ENCODE measurements around the gene ZNF280D. TPM values are rescaled to one million over a fixed set of nuclear protein-coding genes. Genes with fewer than 3 reads are reported as not detected.

Gene ZNF280D
- total RNA-seq, 2 experiments from 2014 or later = 17.5 to 21.0 TPM

GRCh38 chr15:56741541-56741940 lies 8.2 kb upstream of the ZNF280D start:
- Mint-ChIP-seq H3K36me3 (ENCODE audit: low read depth) (no peaks in the 10 kb centered on the region), H3K4me3 (no peak overlapping the region), H3K4me1 (ENCODE audit: low read depth) (no peaks in the 10 kb centered on the region), H3K27ac (no peak overlapping the region), H3K27me3 (ENCODE audit: low read depth) (peaks cover 7% of the 10 kb centered on the region), H3K9me3 (ENCODE audit: insufficient read depth) (no peaks in the 10 kb centered on the region)
- ChIA-PET POLR2A (no interaction called here), CTCF (interaction anchor here (0.9 to 1.7 kb wide), 3 partner anchors 21 to 195 kb away, joined by 3 to 5 read pairs (median 3); no protein-coding TSS in a partner anchor)
- no peak for DNase-seq
- no peak for ATAC-seq

DNA sequence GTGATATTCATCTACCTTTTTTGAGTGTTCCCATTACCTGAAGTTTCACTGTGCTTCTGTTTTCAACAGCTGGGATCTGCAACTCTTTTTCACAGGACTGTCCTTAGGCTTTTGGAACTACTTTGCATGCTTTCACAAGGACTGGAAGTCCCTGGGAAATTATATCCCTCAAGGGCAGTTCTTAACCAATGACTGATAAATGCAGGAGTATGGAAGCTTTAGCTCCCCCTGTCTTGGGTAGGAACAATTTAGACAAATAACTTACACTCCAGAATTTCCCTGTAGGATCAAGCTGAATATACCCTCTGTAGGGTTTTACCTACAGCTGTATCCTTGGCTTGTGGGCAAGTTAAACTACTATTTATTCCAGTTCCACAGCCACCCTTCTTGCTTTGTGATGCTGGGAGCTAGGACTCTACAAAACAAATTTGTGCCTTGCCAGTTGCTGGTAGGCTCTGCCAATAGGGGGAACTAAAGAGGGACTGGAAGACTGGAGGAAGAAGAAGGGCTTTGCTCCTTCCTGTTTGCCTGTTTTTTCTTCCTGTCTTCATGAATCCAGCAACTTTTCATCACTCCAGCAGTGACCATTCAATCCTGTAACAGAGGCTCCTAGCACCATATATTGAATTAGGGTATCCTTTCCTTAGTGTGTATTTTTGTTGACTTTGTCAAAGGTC lies 6.8 kb upstream of the ZNF280D start:
- CTCF ChIA-PET = interaction anchor here (0.7 to 1.7 kb wide), 7 partner anchors 11 to 193 kb away, joined by 3 to 5 read pairs (median 3); no protein-coding TSS in a partner anchor
- H3K27ac Mint-ChIP-seq = no peak overlapping the region

DNA sequence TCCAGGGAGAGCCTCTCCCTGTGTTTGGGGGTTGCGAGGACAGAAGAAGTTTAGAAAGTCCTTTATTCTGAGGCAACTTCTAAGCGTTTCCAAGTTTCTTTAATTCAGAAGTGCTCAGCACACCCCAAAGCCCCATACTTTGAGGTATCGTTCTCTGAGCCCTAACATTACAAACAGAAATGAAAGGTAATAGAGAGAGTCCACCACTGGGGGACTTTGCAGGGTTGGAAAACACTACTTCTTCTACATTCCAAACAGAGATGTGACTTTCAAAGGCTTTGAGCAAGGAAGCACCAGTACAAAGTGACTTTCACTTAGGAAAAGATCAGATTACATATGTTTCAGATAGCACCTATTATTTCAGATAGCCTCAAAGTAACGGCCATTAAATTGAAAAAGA lies 6.2 kb upstream of the ZNF280D start:
- ChIA-PET POLR2A (no interaction called here), CTCF (interaction anchor here (0.7 to 1.6 kb wide), 5 partner anchors 10 to 79 kb away, joined by 3 to 4 read pairs (median 3); no protein-coding TSS in a partner anchor)
- no peaks in the 10 kb centered on the region for H3K36me3 Mint-ChIP-seq (ENCODE audit: low read depth)
- H3K4me1 Mint-ChIP-seq (ENCODE audit: low read depth) = no peaks in the 10 kb centered on the region
- DNase-seq (no peak), ATAC-seq (no peak)
- H3K27ac Mint-ChIP-seq = no peak overlapping the region
- H3K27me3 Mint-ChIP-seq (ENCODE audit: low read depth) = peaks cover 13% of the 10 kb centered on the region
- H3K9me3 Mint-ChIP-seq (ENCODE audit: insufficient read depth) = no peaks in the 10 kb centered on the region
- no peak overlapping the region for H3K4me3 Mint-ChIP-seq

More for the DNA sequence above, 6.8 kb upstream of the ZNF280D start:
- peaks cover 13% of the 10 kb centered on the region for H3K27me3 Mint-ChIP-seq (ENCODE audit: low read depth)
- no peak for ATAC-seq
- DNase-seq = no peak
- H3K4me1 Mint-ChIP-seq (ENCODE audit: low read depth) = no peaks in the 10 kb centered on the region
- POLR2A ChIA-PET = no interaction called here
- no peak overlapping the region for H3K4me3 Mint-ChIP-seq
- no peaks in the 10 kb centered on the region for H3K9me3 Mint-ChIP-seq (ENCODE audit: insufficient read depth)
- no peaks in the 10 kb centered on the region for H3K36me3 Mint-ChIP-seq (ENCODE audit: low read depth)

- CTCF ChIA-PET = interaction anchor here (1.3 to 1.4 kb wide), 2 partner anchors 101 to 247 kb away, joined by 3 to 4 read pairs; no protein-coding TSS in a partner anchor
- no peak for ATAC-seq
- H3K9me3 Mint-ChIP-seq (ENCODE audit: insufficient read depth) = no peaks in the 10 kb centered on the region
- H3K27me3 Mint-ChIP-seq (ENCODE audit: low read depth) = peaks cover 10% of the 10 kb centered on the region
- no peak overlapping the region for H3K4me3 Mint-ChIP-seq
- DNase-seq = no peak
- no peaks in the 10 kb centered on the region for H3K36me3 Mint-ChIP-seq (ENCODE audit: low read depth)
- POLR2A ChIA-PET = no interaction called here
- no peaks in the 10 kb centered on the region for H3K4me1 Mint-ChIP-seq (ENCODE audit: low read depth)
- H3K27ac Mint-ChIP-seq = no peak overlapping the region
These were observed 4.5 kb upstream of the ZNF280D start for GRCh38 chr15:56737791-56738190.

DNA sequence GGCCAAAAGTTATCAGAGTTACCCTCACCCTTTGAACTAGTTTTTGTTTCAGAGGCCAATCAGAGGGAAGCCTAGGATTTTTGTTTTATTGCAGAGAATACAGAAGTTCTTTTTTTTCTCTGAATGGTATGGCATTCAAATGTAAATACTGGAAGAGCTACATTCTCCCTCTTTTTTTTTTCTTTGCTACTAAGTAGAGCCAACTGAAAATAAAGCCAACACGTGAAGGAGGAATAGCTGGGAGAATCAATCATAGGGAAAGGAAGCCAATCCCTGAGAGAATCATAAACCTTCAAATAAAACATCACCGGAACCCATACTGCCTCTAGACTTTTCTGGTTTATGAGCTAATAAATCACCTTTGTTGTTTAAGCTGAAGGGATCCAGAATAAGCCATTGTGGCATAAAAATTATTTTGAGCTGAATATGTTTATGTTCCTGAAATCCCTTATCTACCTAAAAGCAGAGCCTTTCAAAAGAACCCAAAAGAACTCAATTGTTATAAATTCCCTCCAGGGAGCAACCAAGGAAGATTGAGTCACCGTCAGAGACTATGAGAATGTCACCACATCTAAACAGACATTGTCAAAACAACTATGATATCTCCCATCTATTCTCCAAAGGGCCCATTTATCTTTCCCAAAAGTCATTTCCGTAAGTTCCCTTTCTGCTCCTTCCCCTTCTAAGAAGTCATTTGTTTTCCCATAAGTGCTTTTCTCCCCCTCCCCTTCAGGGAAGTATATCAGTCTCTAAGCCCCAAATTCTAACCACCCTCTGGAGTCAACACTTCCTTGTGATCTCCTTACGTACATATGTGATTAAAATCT lies 3.8 kb upstream of the ZNF280D start:
- ChIA-PET CTCF (interaction anchor here (1.1 to 1.3 kb wide), 2 partner anchors 51 to 246 kb away, joined by 3 to 4 read pairs; no protein-coding TSS in a partner anchor), POLR2A (no interaction called here)
- peaks cover 3% of the 10 kb centered on the region for H3K4me1 Mint-ChIP-seq (ENCODE audit: low read depth)
- H3K27ac Mint-ChIP-seq = no peak overlapping the region
- peaks cover 6% of the 10 kb centered on the region for H3K27me3 Mint-ChIP-seq (ENCODE audit: low read depth)
- no peak overlapping the region for H3K4me3 Mint-ChIP-seq
- H3K36me3 Mint-ChIP-seq (ENCODE audit: low read depth) = no peaks in the 10 kb centered on the region
- H3K9me3 Mint-ChIP-seq (ENCODE audit: insufficient read depth) = no peaks in the 10 kb centered on the region
- no peak for ATAC-seq
- no peak for DNase-seq

- Mint-ChIP-seq H3K36me3 (ENCODE audit: low read depth) (no peaks in the 10 kb centered on the region), H3K27me3 (ENCODE audit: low read depth) (peaks cover 6% of the 10 kb centered on the region), H3K9me3 (ENCODE audit: insufficient read depth) (no peaks in the 10 kb centered on the region), H3K4me3 (no peak overlapping the region), H3K4me1 (ENCODE audit: low read depth) (peaks cover 10% of the 10 kb centered on the region), H3K27ac (no peak overlapping the region)
- no peak for DNase-seq
- ATAC-seq = no peak
- POLR2A ChIA-PET = interaction anchor here (0.6 kb wide), 1 partner anchor 410 kb away, joined by 3 read pairs; no protein-coding TSS in a partner anchor
- CTCF ChIA-PET = interaction anchor here (1.1 kb wide), 1 partner anchor 50 kb away, joined by 3 read pairs; no protein-coding TSS in a partner anchor
These were observed 3.0 kb upstream of the ZNF280D start for GRCh38 chr15:56736308-56736707.

- no peak for DNase-seq
- Mint-ChIP-seq H3K27ac (no peak overlapping the region), H3K27me3 (ENCODE audit: low read depth) (peaks cover 6% of the 10 kb centered on the region), H3K4me3 (no peak overlapping the region), H3K9me3 (ENCODE audit: insufficient read depth) (no peaks in the 10 kb centered on the region), H3K4me1 (ENCODE audit: low read depth) (peaks cover 15% of the 10 kb centered on the region), H3K36me3 (ENCODE audit: low read depth) (peaks cover 5% of the 10 kb centered on the region)
- no peak for ATAC-seq
- ChIA-PET POLR2A (no interaction called here), CTCF (no interaction called here)
These were observed 2.3 kb upstream of the ZNF280D start for GRCh38 chr15:56735589-56735988.

DNA sequence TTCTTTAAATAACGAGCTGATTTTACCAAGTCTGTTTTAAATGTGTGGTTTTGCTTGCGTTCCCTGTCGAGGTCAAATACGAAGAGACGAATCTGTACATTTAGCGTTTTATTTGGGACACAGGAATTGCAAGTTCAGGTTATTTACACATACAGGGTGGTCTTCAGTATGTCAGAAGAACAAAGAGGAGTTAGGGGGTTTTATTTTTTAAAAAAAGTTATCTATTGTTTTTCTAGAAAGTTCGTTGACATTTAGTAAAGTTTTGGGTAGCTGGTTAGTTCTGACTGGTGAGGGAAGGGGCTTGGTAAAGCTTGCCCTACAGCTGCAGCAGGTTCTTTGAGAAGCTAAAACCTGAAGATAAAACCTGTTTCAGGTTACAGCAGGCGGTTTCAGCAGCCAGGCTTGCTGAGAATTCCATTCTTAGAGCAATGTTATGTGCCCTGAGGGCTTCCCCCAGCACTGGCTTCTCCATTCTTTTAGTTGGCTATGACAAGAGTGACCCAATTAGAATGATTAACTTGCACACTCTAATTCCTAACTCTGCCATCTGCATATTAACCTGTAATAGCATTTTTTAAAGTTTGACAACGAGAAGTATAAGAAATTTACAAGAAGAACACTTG lies 815 bp upstream of the ZNF280D start:
- Mint-ChIP-seq H3K9me3 (ENCODE audit: insufficient read depth) (no peaks in the 10 kb centered on the region), H3K4me1 (ENCODE audit: low read depth) (peaks cover 21% of the 10 kb centered on the region), H3K36me3 (ENCODE audit: low read depth) (peaks cover 10% of the 10 kb centered on the region), H3K27me3 (ENCODE audit: low read depth) (peaks cover 6% of the 10 kb centered on the region), H3K4me3 (peak overlapping the region; percentile 42), H3K27ac (peak overlapping the region; percentile 60)
- CTCF ChIA-PET = interaction anchor here (1.1 kb wide), 1 partner anchor 10 kb away, joined by 3 read pairs; no protein-coding TSS in a partner anchor
- DNase-seq (no peak), ATAC-seq (no peak)
- POLR2A ChIA-PET = interaction anchor here (0.6 to 1.3 kb wide), 4 partner anchors 10 to 186 kb away, joined by 3 to 6 read pairs (median 4); partner anchors contain the start of gene TCF12

GRCh38 chr15:56732886-56733135 lies 498 bp downstream of the ZNF280D start:
- H3K27me3 Mint-ChIP-seq (ENCODE audit: low read depth) = peaks cover 6% of the 10 kb centered on the region
- DNase-seq = no peak
- peak overlapping the region; percentile 93 for H3K27ac Mint-ChIP-seq
- no peaks in the 10 kb centered on the region for H3K9me3 Mint-ChIP-seq (ENCODE audit: insufficient read depth)
- peaks cover 21% of the 10 kb centered on the region for H3K4me1 Mint-ChIP-seq (ENCODE audit: low read depth)
- peak overlapping the region; percentile 94 for H3K4me3 Mint-ChIP-seq
- ATAC-seq = no peak
- CTCF ChIA-PET = no interaction called here
- peaks cover 17% of the 10 kb centered on the region for H3K36me3 Mint-ChIP-seq (ENCODE audit: low read depth)
- POLR2A ChIA-PET = no interaction called here

DNA sequence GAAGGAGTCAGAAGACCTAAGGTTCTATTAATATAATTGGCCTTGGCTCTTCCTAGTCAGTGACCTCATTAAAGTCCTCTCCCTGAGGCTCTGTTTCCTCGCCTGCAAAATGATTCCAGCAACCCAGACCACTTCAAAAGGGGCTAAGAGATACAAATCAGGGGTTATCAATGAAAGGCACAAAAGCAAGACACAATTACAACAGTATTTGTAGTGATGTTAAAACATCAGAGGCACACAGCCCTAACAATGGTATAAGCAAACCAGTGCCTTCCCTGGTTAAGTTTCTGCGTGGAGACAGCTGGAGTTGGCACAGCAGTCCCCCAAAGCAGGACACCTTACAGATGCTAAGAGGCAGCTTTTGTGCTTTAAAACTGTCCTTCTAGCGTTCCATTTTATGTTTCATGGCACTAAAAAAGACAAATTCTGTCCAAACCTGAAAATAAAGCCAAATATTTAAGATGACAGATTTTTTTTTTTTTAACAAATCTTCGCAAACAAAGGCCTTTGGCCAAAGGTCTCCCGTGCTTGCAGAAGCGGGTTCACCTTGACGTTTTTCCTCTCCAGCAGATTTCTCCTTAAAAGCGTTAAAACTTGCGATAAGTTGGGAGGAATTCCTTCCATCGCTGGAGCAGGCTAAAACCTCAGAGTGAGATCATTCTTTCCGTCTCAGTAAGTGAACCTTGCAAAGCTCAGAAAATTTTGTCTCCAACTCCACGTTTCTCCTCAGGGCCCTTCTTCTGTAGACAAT lies 999 bp downstream of the ZNF280D start:
- peak overlapping the region; percentile 94 for H3K4me3 Mint-ChIP-seq
- ATAC-seq (no peak), DNase-seq (no peak)
- H3K4me1 Mint-ChIP-seq (ENCODE audit: low read depth) = peaks cover 21% of the 10 kb centered on the region
- peaks cover 6% of the 10 kb centered on the region for H3K27me3 Mint-ChIP-seq (ENCODE audit: low read depth)
- peak overlapping the region; percentile 93 for H3K27ac Mint-ChIP-seq
- CTCF ChIA-PET = no interaction called here
- peaks cover 21% of the 10 kb centered on the region for H3K36me3 Mint-ChIP-seq (ENCODE audit: low read depth)
- H3K9me3 Mint-ChIP-seq (ENCODE audit: insufficient read depth) = no peaks in the 10 kb centered on the region
- POLR2A ChIA-PET = interaction anchor here (0.7 kb wide), 1 partner anchor 515 kb away, joined by 4 read pairs; no protein-coding TSS in a partner anchor

DNA sequence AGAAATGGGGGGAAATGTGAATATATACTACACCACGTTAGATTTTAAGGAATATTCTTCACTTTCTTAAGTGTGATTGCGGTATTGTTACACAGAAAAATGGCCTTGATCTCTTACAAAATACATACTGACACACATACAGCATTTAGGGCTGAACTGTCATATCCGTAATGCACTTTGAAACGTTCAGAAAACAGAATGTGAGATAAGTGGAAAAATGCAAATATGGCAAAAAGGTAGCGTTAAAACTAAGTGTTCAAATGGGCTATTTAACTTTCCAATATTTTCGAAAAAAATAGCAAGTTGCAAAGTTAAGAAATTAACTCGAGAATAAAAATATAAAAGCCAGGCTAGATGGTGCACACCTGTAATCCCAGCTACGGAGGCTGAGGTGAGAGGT lies 1.8 kb downstream of the ZNF280D start:
- Mint-ChIP-seq H3K27me3 (ENCODE audit: low read depth) (peaks cover 6% of the 10 kb centered on the region), H3K27ac (no peak overlapping the region), H3K9me3 (ENCODE audit: insufficient read depth) (no peaks in the 10 kb centered on the region), H3K4me3 (peak overlapping the region; percentile 94), H3K36me3 (ENCODE audit: low read depth) (peaks cover 26% of the 10 kb centered on the region), H3K4me1 (ENCODE audit: low read depth) (peaks cover 24% of the 10 kb centered on the region)
- ATAC-seq (no peak), DNase-seq (no peak)
- ChIA-PET CTCF (no interaction called here), POLR2A (no interaction called here)

Data from activated CD8-positive, alpha-beta T cell treated with anti-CD3 and anti-CD28 coated beads, Interleukin-2, amount 10 ng/mL, durations not matched to agents 7 days and 5 days (primary cell).